ENCODE data around the gene CAPZB. TPM values are rescaled to one million over a fixed set of nuclear protein-coding genes. Genes with fewer than 3 reads are reported as not detected.

CAPZB gene
- polyA plus RNA-seq, 1 experiment = 276 TPM

- POLR2A ChIA-PET = no interaction called here
- H3K36me3 ChIP-seq (ENCODE audit: control insufficient read depth, insufficient read depth, low read length) = peaks cover 31% of the 10 kb centered on the region
- H3K4me3 ChIP-seq (ENCODE audit: low read depth, low read length) = no peak overlapping the region
- no peak for DNase-seq (ENCODE audit: low read depth)
- TF ChIP-seq, protein P1, sequence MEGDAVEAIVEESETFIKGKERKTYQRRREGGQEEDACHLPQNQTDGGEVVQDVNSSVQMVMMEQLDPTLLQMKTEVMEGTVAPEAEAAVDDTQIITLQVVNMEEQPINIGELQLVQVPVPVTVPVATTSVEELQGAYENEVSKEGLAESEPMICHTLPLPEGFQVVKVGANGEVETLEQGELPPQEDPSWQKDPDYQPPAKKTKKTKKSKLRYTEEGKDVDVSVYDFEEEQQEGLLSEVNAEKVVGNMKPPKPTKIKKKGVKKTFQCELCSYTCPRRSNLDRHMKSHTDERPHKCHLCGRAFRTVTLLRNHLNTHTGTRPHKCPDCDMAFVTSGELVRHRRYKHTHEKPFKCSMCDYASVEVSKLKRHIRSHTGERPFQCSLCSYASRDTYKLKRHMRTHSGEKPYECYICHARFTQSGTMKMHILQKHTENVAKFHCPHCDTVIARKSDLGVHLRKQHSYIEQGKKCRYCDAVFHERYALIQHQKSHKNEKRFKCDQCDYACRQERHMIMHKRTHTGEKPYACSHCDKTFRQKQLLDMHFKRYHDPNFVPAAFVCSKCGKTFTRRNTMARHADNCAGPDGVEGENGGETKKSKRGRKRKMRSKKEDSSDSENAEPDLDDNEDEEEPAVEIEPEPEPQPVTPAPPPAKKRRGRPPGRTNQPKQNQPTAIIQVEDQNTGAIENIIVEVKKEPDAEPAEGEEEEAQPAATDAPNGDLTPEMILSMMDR (IDR thresholded peaks at IDR 0.05; ENCODE audit: insufficient read depth, low read depth, low read length) = no peak
- no peaks in the 10 kb centered on the region for H3K27me3 ChIP-seq (ENCODE audit: control insufficient read depth, insufficient read depth, low read length)
- CTCF ChIA-PET = interaction anchor here (0.6 to 1.6 kb wide), 3 partner anchors 15 to 334 kb away, joined by 3 to 4 read pairs (median 3); no protein-coding TSS in a partner anchor
Measured at GRCh38 chr1:19327736-19328135, 157.6 kb downstream of the CAPZB start.

DNA sequence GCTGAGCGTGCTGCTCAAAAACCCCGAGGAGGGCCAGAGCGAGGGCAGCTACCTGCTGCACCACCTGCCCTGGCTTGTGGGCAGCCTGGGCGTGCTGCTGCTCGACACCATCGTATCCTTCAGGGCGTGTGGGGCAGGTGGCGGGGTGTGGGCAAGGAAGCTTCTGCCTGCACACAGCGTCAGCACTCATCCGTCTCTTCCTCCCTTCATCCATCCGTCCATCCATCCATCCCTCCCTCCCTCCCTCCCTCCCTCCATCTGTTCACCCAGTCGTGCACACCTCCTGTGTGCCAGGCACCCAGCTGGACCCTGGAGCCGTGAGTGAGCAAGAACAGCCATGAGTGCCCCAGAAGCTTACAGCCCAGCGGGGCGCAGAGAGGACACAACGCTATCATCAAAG is 158.0 kb downstream of the CAPZB start:
- Histone ChIP-seq H3K36me3 (ENCODE audit: control insufficient read depth, insufficient read depth, low read length) (peaks cover 32% of the 10 kb centered on the region), H3K27me3 (ENCODE audit: control insufficient read depth, insufficient read depth, low read length) (no peaks in the 10 kb centered on the region), H3K4me3 (ENCODE audit: low read depth, low read length) (no peak overlapping the region)
- TF ChIP-seq, protein P1 (IDR thresholded peaks at IDR 0.05; ENCODE audit: insufficient read depth, low read depth, low read length) = no peak
- ChIA-PET POLR2A (no interaction called here), CTCF (interaction anchor here (0.7 to 1.6 kb wide), 2 partner anchors 15 to 17 kb away, joined by 3 to 4 read pairs; no protein-coding TSS in a partner anchor)
- DNase-seq (ENCODE audit: low read depth) = no peak

DNA sequence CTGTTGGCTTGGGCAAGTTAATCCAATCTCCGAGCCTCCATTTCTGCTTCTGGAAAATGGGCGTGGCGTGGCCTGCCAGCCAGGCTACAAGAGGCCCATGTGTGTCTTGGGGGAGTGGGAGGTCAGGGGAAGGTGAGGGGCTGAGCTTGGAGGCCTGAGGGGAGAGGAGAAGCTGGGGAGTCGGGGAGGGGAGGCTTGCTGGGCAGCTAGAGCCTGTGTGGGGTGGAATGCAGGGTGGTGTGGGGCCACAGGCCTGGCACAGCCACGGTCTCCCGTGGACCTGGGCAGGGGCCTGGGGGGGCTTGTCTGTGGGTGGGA is 158.6 kb downstream of the CAPZB start:
- ChIA-PET CTCF (interaction anchor here (0.7 kb wide), 1 partner anchor 18 kb away, joined by 3 read pairs; no protein-coding TSS in a partner anchor), POLR2A (no interaction called here)
- TF ChIP-seq, protein P1 (IDR thresholded peaks at IDR 0.05; ENCODE audit: insufficient read depth, low read depth, low read length) = no peak
- Histone ChIP-seq H3K36me3 (ENCODE audit: control insufficient read depth, insufficient read depth, low read length) (peaks cover 32% of the 10 kb centered on the region), H3K27me3 (ENCODE audit: control insufficient read depth, insufficient read depth, low read length) (no peaks in the 10 kb centered on the region), H3K4me3 (ENCODE audit: low read depth, low read length) (no peak overlapping the region)
- DNase-seq (ENCODE audit: low read depth) = no peak

DNA sequence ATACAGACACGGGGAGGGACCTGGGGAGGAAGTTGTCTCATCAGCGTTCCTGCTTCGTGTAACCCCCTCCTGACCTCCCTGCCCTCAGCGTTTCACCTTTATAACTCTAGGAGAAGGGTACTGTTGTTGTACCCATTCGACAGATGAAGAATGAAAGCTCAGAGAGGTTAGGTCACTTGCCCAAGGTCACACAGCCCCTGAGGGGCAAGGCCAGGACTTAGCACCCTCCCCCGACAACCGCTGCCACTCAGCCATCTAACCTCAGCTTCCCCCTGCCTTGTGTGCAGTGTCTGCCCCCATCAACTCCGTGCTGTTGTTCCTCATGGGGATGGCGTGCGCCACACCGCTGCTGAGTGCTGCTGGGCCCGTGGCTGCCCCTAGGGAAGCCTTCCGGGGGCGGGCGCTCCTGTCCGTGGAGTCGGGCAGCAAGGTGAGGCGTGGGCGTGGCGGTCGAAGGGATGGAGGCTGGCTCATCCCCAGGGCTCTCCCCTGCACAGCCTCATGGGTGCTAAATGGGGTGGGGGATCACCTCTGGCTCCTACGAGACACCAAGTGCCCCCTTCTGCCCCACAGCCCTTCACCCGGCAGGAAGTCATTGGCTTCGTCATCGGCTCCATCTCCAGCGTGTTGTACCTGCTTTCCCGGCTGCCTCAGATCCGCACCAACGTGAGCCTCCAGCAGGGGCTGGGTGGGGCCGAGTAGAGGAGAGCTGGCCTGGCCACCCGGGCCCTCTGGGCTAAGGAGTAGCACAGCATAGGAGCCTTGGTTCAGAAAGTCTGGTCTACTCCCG is 159.2 kb downstream of the CAPZB start:
- ChIA-PET CTCF (no interaction called here), POLR2A (no interaction called here)
- DNase-seq (ENCODE audit: low read depth) = no peak
- H3K36me3 ChIP-seq (ENCODE audit: control insufficient read depth, insufficient read depth, low read length) = peaks cover 32% of the 10 kb centered on the region
- no peak overlapping the region for H3K4me3 ChIP-seq (ENCODE audit: low read depth, low read length)
- TF ChIP-seq, protein P1 (IDR thresholded peaks at IDR 0.05; ENCODE audit: insufficient read depth, low read depth, low read length) = no peak
- H3K27me3 ChIP-seq (ENCODE audit: control insufficient read depth, insufficient read depth, low read length) = no peaks in the 10 kb centered on the region

- Histone ChIP-seq H3K4me3 (ENCODE audit: low read depth, low read length) (no peak overlapping the region), H3K36me3 (ENCODE audit: control insufficient read depth, insufficient read depth, low read length) (peaks cover 32% of the 10 kb centered on the region), H3K27me3 (ENCODE audit: control insufficient read depth, insufficient read depth, low read length) (no peaks in the 10 kb centered on the region)
- TF ChIP-seq, protein P1 (IDR thresholded peaks at IDR 0.05; ENCODE audit: insufficient read depth, low read depth, low read length) = no peak
- ChIA-PET CTCF (no interaction called here), POLR2A (no interaction called here)
- no peak for DNase-seq (ENCODE audit: low read depth)
Measured at GRCh38 chr1:19325368-19325957, 159.9 kb downstream of the CAPZB start.
